ENCODE measurements around the gene PRDM15.
A peak's percentile ranks its signal among the peaks of the same experiment; 100 is the strongest.

The PRDM15 gene

GRCh38 chr21:41884501-41885030 is 5.4 kb upstream of the PRDM15 start:
- TF ChIP-seq MAX (IDR thresholded peaks at IDR 0.05), result no peak
- no peak for TF ChIP-seq REST (IDR thresholded peaks at IDR 0.05; ENCODE audit: low read depth)
- TF ChIP-seq EGR1 (IDR thresholded peaks at IDR 0.05), result no peak
- no peak for TF ChIP-seq NFIC (IDR thresholded peaks at IDR 0.05)
- TF ChIP-seq FOXM1 (IDR thresholded peaks at IDR 0.05; ENCODE audit: borderline replicate concordance, low read depth), result no peak
- TF ChIP-seq CREB1 (IDR thresholded peaks at IDR 0.05; ENCODE audit: low read depth), result no peak
- TF ChIP-seq ZBTB7A (IDR thresholded peaks at IDR 0.05; ENCODE audit: low read depth), result no peak
- TF ChIP-seq USF1 (IDR thresholded peaks at IDR 0.05), result no peak
- TF ChIP-seq TEAD4 (IDR thresholded peaks at IDR 0.05), result no peak
- TF ChIP-seq YY1 (IDR thresholded peaks at IDR 0.05; ENCODE audit: low read depth), result no peak
- no peak for TF ChIP-seq TAF1 (IDR thresholded peaks at IDR 0.05; ENCODE audit: low read depth)
- no peak for TF ChIP-seq CEBPB (IDR thresholded peaks at IDR 0.05)
- no peak for TF ChIP-seq TCF12 (IDR thresholded peaks at IDR 0.05; ENCODE audit: low read depth)

- TF ChIP-seq NFIC (IDR thresholded peaks at IDR 0.05), result no peak
- no peak for TF ChIP-seq EP300 (IDR thresholded peaks at IDR 0.05; ENCODE audit: borderline replicate concordance)
- no peak for TF ChIP-seq RAD21 (IDR thresholded peaks at IDR 0.05; ENCODE audit: low read depth)
- TF ChIP-seq YY1 (IDR thresholded peaks at IDR 0.05; ENCODE audit: low read depth), result no peak
- no peak for TF ChIP-seq FOXM1 (IDR thresholded peaks at IDR 0.05; ENCODE audit: borderline replicate concordance, low read depth)
- TF ChIP-seq REST (IDR thresholded peaks at IDR 0.05; ENCODE audit: low read depth), result no peak
- no peak for TF ChIP-seq USF1 (IDR thresholded peaks at IDR 0.05)
- no peak for TF ChIP-seq TAF1 (IDR thresholded peaks at IDR 0.05; ENCODE audit: low read depth)
- TF ChIP-seq TEAD4 (IDR thresholded peaks at IDR 0.05), result no peak
- TF ChIP-seq EGR1 (IDR thresholded peaks at IDR 0.05), result no peak
These were observed 4.4 kb upstream of the PRDM15 start for GRCh38 chr21:41883582-41883981.

- TF ChIP-seq FOXM1 (IDR thresholded peaks at IDR 0.05; ENCODE audit: borderline replicate concordance, low read depth) (no peak), EGR1 (IDR thresholded peaks at IDR 0.05) (no peak), TCF12 (IDR thresholded peaks at IDR 0.05; ENCODE audit: low read depth) (no peak)
These were observed 1.9 kb upstream of the PRDM15 start for GRCh38 chr21:41881051-41881450.

GRCh38 chr21:41880153-41880552 is 1.0 kb upstream of the PRDM15 start:
- TF ChIP-seq TEAD4 (IDR thresholded peaks at IDR 0.05), result no peak

- TF ChIP-seq NFIC (IDR thresholded peaks at IDR 0.05) (no peak), TEAD4 (IDR thresholded peaks at IDR 0.05) (no peak), RAD21 (IDR thresholded peaks at IDR 0.05; ENCODE audit: low read depth) (no peak), TAF1 (IDR thresholded peaks at IDR 0.05; ENCODE audit: low read depth) (0 out of 2 replicates have a peak, but pooled peaks have one; percentile 2), YY1 (IDR thresholded peaks at IDR 0.05; ENCODE audit: low read depth) (peak; percentile 61), EGR1 (IDR thresholded peaks at IDR 0.05) (no peak), CEBPB (IDR thresholded peaks at IDR 0.05) (no peak), MAX (IDR thresholded peaks at IDR 0.05) (no peak), EP300 (IDR thresholded peaks at IDR 0.05; ENCODE audit: borderline replicate concordance) (no peak), REST (IDR thresholded peaks at IDR 0.05; ENCODE audit: low read depth) (no peak)
These were observed 334 bp downstream of the PRDM15 start for GRCh38 chr21:41878831-41879189.

All from Ishikawa (cell line).